A549 (cell line): Measurements from ENCODE around the gene ZFYVE9. TPM values are rescaled to one million over a fixed set of nuclear protein-coding genes. Genes with fewer than 3 reads are reported as not detected.

Source experiments
- ATAC-seq, 2 experiments: fragments of 200-7000 bp in 1 of 2; fragments of >200 bp in 1 of 2; cut with Nextera tagmentation in 1 of 2; cut with Tn5 transposase in 1 of 2; 3 replicates each; pipeline versions ENCODE4 v1.8.0 to v1.9.1; 2018 to 2020; ENCODE audit warnings: mild to moderate bottlenecking in 1 of 2, moderate library complexity in 1 of 2
- CTCF ChIA-PET: fragments of 300-600 bp; sonication (Branson Sonifier 250); formaldehyde crosslinking; extraction: SDS; loops from one replicate; lab custom pipeline; 2021; ENCODE audit warnings: antibody characterized with exemption, inconsistent platforms; lab: Yijun Ruan, JAX
- POLR2A ChIA-PET: fragments of 350-600 bp; formaldehyde crosslinking; extraction: SDS; loops from one replicate; lab custom pipeline; 2021; ENCODE audit warnings: antibody characterized with exemption, inconsistent platforms; lab: Yijun Ruan, JAX
- DNase-seq, 2 experiments: peaks; one replicate each; pipeline versions ENCODE4 v3.0.0 to v3.0.0-alpha.2; 2011 to 2016; ENCODE audit warnings: low read depth in 1 of 2, low spot score in 1 of 2
- FAIRE-seq: peaks from 2 replicates; lab custom pipeline; 2011; peaks lifted over from hg19 to GRCh38; lab: Jason Lieb, UNC
- H3K27ac ChIP-seq, 2 experiments: fragments of >200 bp; sonication (Bioruptor Twin); formaldehyde crosslinking; 3 replicates each; pipeline ENCODE4 v1.5.1; 2016 to 2017
- H3K4me1 ChIP-seq: fragments of >200 bp; sonication (Bioruptor Twin); formaldehyde crosslinking; 3 replicates; pipeline ENCODE4 v1.6.1; 2016
- H3K4me2 ChIP-seq: fragments of >200 bp; sonication (Bioruptor Twin); formaldehyde crosslinking; 3 replicates; pipeline ENCODE4 v1.6.1; 2016
- H3K4me3 ChIP-seq: fragments of >200 bp; sonication (Bioruptor Twin); formaldehyde crosslinking; 3 replicates; pipeline ENCODE4 v1.5.1; 2016
- H3K9me3 ChIP-seq: fragments of >200 bp; sonication (Bioruptor Twin); formaldehyde crosslinking; 3 replicates; pipeline ENCODE4 v1.6.1; 2016
- BCL3 ChIP-seq: fragments of >200 bp; sonication (Bioruptor Twin); formaldehyde crosslinking; IDR thresholded peaks from 3 replicates; pipeline ENCODE4 v1.6.1; 2016
- CBX8 ChIP-seq: fragments of 200-600 bp; sonication (generic); IDR thresholded peaks from 2 replicates; pipeline ENCODE4 v1.6.1; 2016
- CTCF ChIP-seq: fragments of >200 bp; sonication (Bioruptor Twin); formaldehyde crosslinking; IDR thresholded peaks from 3 replicates; pipeline ENCODE4 v1.5.1; 2016
- EHMT2 ChIP-seq: fragments of 200-600 bp; sonication (generic); IDR thresholded peaks from 2 replicates; pipeline ENCODE4 v1.6.1; 2016; ENCODE audit warnings: antibody characterized with exemption, low read depth, mild to moderate bottlenecking, moderate library complexity
- ELK1 ChIP-seq: fragments of 150-350 bp; IDR thresholded peaks from 2 replicates; pipeline ENCODE4 v1.6.1; 2014; ENCODE audit warnings: low read depth, mild to moderate bottlenecking, low read length
- FOSL2 ChIP-seq, 2 experiments: fragments of 450-650 bp in 1 of 2; fragments of >200 bp in 1 of 2; sonication (Bioruptor Twin) in 1 of 2; formaldehyde crosslinking; IDR thresholded peaks; 2 replicates each; pipeline versions ENCODE4 v1.5.0 to v1.6.1; 2016 to 2020; ENCODE audit warnings: mild to moderate bottlenecking in 1 of 2, moderate library complexity in 1 of 2
- FOXS1 ChIP-seq: fragments of 250-450 bp; sonication (Bioruptor Pico); IDR thresholded peaks from 2 replicates; pipeline ENCODE4 v1.5.0; 2020; ENCODE audit warnings: mild to moderate bottlenecking, moderate library complexity
- GATA3 ChIP-seq: IDR thresholded peaks from 2 replicates; pipeline ENCODE4 v1.6.1; 2012; ENCODE audit warnings: borderline replicate concordance
- HDAC2 ChIP-seq: fragments of 200-600 bp; sonication (generic); IDR thresholded peaks from 2 replicates; pipeline ENCODE4 v1.6.1; 2016
- HMGXB4 ChIP-seq: fragments of 250-450 bp; sonication (Bioruptor Pico); IDR thresholded peaks from 2 replicates; pipeline ENCODE4 v1.5.0; 2021; ENCODE audit warnings: mild to moderate bottlenecking, moderate library complexity, borderline replicate concordance
- HOXA7 ChIP-seq: fragments of 250-450 bp; sonication (Bioruptor Pico); IDR thresholded peaks from 2 replicates; pipeline ENCODE4 v1.5.0; 2020; ENCODE audit warnings: mild to moderate bottlenecking, moderate library complexity
- HOXB13 ChIP-seq: fragments of 250-450 bp; sonication (Bioruptor Pico); IDR thresholded peaks from 2 replicates; pipeline ENCODE4 v1.5.0; 2020; ENCODE audit warnings: low read depth, mild to moderate bottlenecking, moderate library complexity
- JUN ChIP-seq, 2 experiments: fragments of >200 bp; sonication (Bioruptor Twin); formaldehyde crosslinking; IDR thresholded peaks; 2 replicates in 1 of 2; 3 replicates in 1 of 2; pipeline ENCODE4 v1.6.1; 2016 to 2017
- JUNB ChIP-seq: fragments of >200 bp; sonication (Bioruptor Twin); formaldehyde crosslinking; IDR thresholded peaks from 2 replicates; pipeline ENCODE4 v1.6.1; 2016
- KDM1A ChIP-seq: fragments of 200-600 bp; sonication (generic); IDR thresholded peaks from 2 replicates; pipeline ENCODE4 v1.6.1; 2016; ENCODE audit warnings: low read depth, mild to moderate bottlenecking
- PHF8 ChIP-seq: fragments of 200-600 bp; sonication (generic); IDR thresholded peaks from 2 replicates; pipeline ENCODE4 v1.6.1; 2016; ENCODE audit warnings: low read depth, mild to moderate bottlenecking, antibody characterized with exemption, moderate library complexity, borderline replicate concordance
- POLR2A ChIP-seq: IDR thresholded peaks from 2 replicates; pipeline ENCODE4 v1.6.1; 2012; ENCODE audit warnings: mild to moderate bottlenecking, low read length
- POLR2AphosphoS2 ChIP-seq: conservative IDR thresholded peaks from 2 replicates; pipeline ENCODE4 v1.6.1; 2012; ENCODE audit warnings: low read length, improper control_type of control experiment, inconsistent platforms
- RAD21 ChIP-seq, 2 experiments: fragments of >200 bp in 1 of 2; sonication (Bioruptor Twin) in 1 of 2; formaldehyde crosslinking in 1 of 2; IDR thresholded peaks in 1 of 2; conservative IDR thresholded peaks in 1 of 2; 2 replicates in 1 of 2; 3 replicates in 1 of 2; pipeline ENCODE4 v1.6.1; 2012 to 2018; ENCODE audit warnings: inconsistent platforms in 1 of 2
- RARB ChIP-seq: fragments of 250-450 bp; sonication (Bioruptor Pico); IDR thresholded peaks from 2 replicates; pipeline ENCODE4 v1.8.0; 2021; ENCODE audit warnings: mild to moderate bottlenecking, moderate library complexity
- RCOR1 ChIP-seq: fragments of 150-350 bp; IDR thresholded peaks from 2 replicates; pipeline ENCODE4 v1.6.1; 2014; ENCODE audit warnings: antibody characterized with exemption, low read length, low read depth
- REST ChIP-seq: fragments of 200-600 bp; sonication (generic); IDR thresholded peaks from 2 replicates; pipeline ENCODE4 v1.6.1; 2016; ENCODE audit warnings: antibody characterized with exemption, mild to moderate bottlenecking, moderate library complexity
- RFX5 ChIP-seq: fragments of 450-650 bp; IDR thresholded peaks from 2 replicates; pipeline ENCODE4 v1.7.1; 2014; ENCODE audit warnings: antibody characterized with exemption, mild to moderate bottlenecking, moderate library complexity
- RNF2 ChIP-seq: fragments of 200-600 bp; sonication (generic); IDR thresholded peaks from 2 replicates; pipeline ENCODE4 v1.6.1; 2016; ENCODE audit warnings: low read depth, mild to moderate bottlenecking, antibody characterized with exemption, moderate library complexity, borderline replicate concordance
- TFCP2L1 ChIP-seq: fragments of 250-450 bp; sonication (Bioruptor Pico); IDR thresholded peaks from 2 replicates; pipeline ENCODE4 v1.5.0; 2021; ENCODE audit warnings: mild to moderate bottlenecking
- USF2 ChIP-seq: fragments of 450-650 bp; IDR thresholded peaks from 2 replicates; pipeline ENCODE4 v1.6.1; 2014; ENCODE audit warnings: antibody characterized with exemption
- ZC3H11A ChIP-seq: fragments of 450-650 bp; IDR thresholded peaks from 2 replicates; pipeline ENCODE4 v1.6.1; 2014; ENCODE audit warnings: antibody characterized with exemption, mild to moderate bottlenecking
- ZFP36 ChIP-seq: fragments of 450-650 bp; IDR thresholded peaks from 2 replicates; pipeline ENCODE4 v1.6.1; 2014; ENCODE audit warnings: borderline replicate concordance; ENCODE audit not compliant: partially characterized antibody
- ZSCAN20 ChIP-seq: fragments of 250-450 bp; sonication (Bioruptor Pico); IDR thresholded peaks from 2 replicates; pipeline ENCODE4 v1.8.0; 2022; ENCODE audit warnings: mild to moderate bottlenecking, moderate library complexity
- WGBS: methylation state at CpG from one replicate; pipeline ENCODE4 v1.1.6; 2017; ENCODE audit errors: missing lambda C conversion rate; 5-methylcytosine and 5-hydroxymethylcytosine counted together
- polyA plus RNA-seq, 4 experiments: library from polyadenylated mRNA; depleted of rRNA in 3 of 4; stranded (reverse); fragments of >200 nt; fragmentation: RNase III in 1 of 4; extraction: RNeasy Plus Mini Kit Qiagen cat#74134 plus additional on column Dnase treatment in 1 of 4; gene quantifications; 2 replicates in 3 of 4; 3 replicates in 1 of 4; pipeline ENCODE4 v1.2.3, GENCODE V29; 2011 to 2017

ZFYVE9 gene
- polyA plus RNA-seq, 2 of the 4 experiments (the other 2 are of a cell fraction), result 7.1 to 11.9 TPM

- 84% methylated on average over 1 of the region's 1 CpG for WGBS
- H3K4me1 ChIP-seq, result no peaks in the 10 kb centered on the region
- ATAC-seq, result no peak
- no peak overlapping the region for H3K4me3 ChIP-seq
- POLR2A ChIA-PET, result no interaction called here
- FAIRE-seq, result no peak
- no peaks in the 10 kb centered on the region for H3K9me3 ChIP-seq
- no peak overlapping the region for H3K4me2 ChIP-seq
- H3K27ac ChIP-seq, result no peak overlapping the region
- no peak for DNase-seq
- CTCF ChIA-PET, result no interaction called here
- TF ChIP-seq RNF2, result no peak
- TF ChIP-seq KDM1A, result no peak
- TF ChIP-seq TFCP2L1, result no peak
- TF ChIP-seq GATA3, result no peak
- no peak for TF ChIP-seq HMGXB4 (CRISPR knock-in tag)
- TF ChIP-seq RAD21 (conservative IDR thresholded peaks at IDR 0.05 in 1 of 2, IDR thresholded peaks at IDR 0.05 in 1 of 2), result no peak
- TF ChIP-seq HDAC2, result no peak
- no peak for TF ChIP-seq CTCF
- no peak for TF ChIP-seq BCL3
- TF ChIP-seq RCOR1, result no peak
- no peak for TF ChIP-seq EHMT2
- TF ChIP-seq POLR2AphosphoS2, result no peak
- TF ChIP-seq JUNB, result no peak
- TF ChIP-seq RARB (CRISPR knock-in tag), result no peak
- no peak for TF ChIP-seq ELK1
Measured at GRCh38 chr1:52237430-52237829, 95.5 kb downstream of the ZFYVE9 start.

- WGBS, result 73% methylated on average over 2 of the region's 2 CpGs
- Histone ChIP-seq H3K4me2 (no peak overlapping the region), H3K4me3 (no peak overlapping the region), H3K9me3 (no peaks in the 10 kb centered on the region), H3K4me1 (no peaks in the 10 kb centered on the region), H3K27ac (no peak overlapping the region)
- CTCF ChIA-PET, result no interaction called here
- DNase-seq (no peak), FAIRE-seq (no peak), ATAC-seq (no peak)
- POLR2A ChIA-PET, result no interaction called here
- TF ChIP-seq USF2 (no peak), REST (no peak), PHF8 (no peak), CBX8 (no peak), RFX5 (no peak), RAD21 (conservative IDR thresholded peaks at IDR 0.05 in 1 of 2, IDR thresholded peaks at IDR 0.05 in 1 of 2) (no peak), HOXA7 (no peak), POLR2A (no peak), FOXS1 (no peak), ZC3H11A (no peak), ZSCAN20 (no peak), HOXB13 (CRISPR knock-in tag) (no peak), ZFP36 (no peak), FOSL2 (IDR thresholded peaks at IDR 0.05) (no peak), FOSL2 (CRISPR knock-in tag; IDR thresholded peaks at IDR 0.05) (no peak), JUN (IDR thresholded peaks at IDR 0.05) (no peak)
Measured at GRCh38 chr1:52238474-52238873, 96.6 kb downstream of the ZFYVE9 start.
